ENCODE results near the gene PRAF2. TPM values are rescaled to one million over a fixed set of nuclear protein-coding genes. Genes with fewer than 3 reads are reported as not detected.

The PRAF2 gene
- total RNA-seq, 2 experiments from 2014 or later, result 10.8 to 12.4 TPM

DNA sequence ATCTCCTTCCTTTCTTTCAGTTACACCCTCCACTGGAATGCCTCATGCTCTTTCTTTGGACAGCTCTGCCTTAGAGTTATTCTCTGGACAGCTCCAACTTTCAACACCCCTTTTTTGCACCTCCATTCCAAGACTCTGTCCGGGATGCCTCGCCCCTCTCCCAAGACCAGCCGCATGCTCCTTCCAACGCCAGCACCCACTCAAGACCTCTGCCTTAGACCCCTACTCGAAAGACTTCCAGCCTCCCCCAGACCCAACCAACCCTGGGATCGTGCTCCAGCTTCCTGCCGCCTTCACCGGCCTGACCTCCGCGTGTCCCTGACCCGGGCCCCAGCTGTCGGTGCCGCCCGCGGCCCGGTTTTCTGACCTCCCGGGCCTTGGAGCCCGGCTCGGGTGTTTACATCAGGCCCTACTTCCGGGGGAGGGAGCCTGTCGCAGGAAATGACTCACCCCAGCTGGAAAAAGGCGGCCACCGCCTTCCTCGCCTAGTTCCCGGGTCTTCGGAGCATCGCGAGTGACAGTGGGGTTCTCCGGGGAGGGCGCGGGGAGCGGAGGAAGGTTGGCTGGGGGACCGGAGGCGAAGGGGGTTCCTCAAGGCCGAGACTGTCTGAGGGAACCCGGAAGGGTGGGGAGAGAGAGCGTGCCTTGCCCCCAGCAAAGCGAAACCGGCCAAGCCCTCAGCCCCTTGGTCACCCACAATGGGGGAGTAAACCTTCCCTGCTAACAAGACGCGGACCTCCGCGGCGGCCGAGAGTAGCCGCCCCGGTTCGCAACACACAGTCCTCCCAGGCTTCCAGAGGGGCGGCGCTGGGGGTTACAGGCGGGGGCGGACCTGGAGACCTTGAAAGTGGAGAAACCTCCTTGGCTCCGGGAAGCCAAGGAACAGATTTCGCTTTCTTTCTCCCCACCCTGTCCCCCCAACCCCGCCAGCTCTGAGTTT, 6.0 kb upstream of the PRAF2 start, which contains the start of gene WDR45:
TSS of gene WDR45 (minus strand) at position 399 of the 940 bp plus-strand sequence. CDS start 1,792 bp downstream, outside the sequence.
- H3K27me3 Mint-ChIP-seq, result no peaks in the 10 kb centered on the region

GRCh38 chrX:49077941-49078340, 4.1 kb upstream of the PRAF2 start:
- intact Hi-C loops (cut with micrococcal nuclease), result no loop called here
- TF ChIP-seq, protein P1, sequence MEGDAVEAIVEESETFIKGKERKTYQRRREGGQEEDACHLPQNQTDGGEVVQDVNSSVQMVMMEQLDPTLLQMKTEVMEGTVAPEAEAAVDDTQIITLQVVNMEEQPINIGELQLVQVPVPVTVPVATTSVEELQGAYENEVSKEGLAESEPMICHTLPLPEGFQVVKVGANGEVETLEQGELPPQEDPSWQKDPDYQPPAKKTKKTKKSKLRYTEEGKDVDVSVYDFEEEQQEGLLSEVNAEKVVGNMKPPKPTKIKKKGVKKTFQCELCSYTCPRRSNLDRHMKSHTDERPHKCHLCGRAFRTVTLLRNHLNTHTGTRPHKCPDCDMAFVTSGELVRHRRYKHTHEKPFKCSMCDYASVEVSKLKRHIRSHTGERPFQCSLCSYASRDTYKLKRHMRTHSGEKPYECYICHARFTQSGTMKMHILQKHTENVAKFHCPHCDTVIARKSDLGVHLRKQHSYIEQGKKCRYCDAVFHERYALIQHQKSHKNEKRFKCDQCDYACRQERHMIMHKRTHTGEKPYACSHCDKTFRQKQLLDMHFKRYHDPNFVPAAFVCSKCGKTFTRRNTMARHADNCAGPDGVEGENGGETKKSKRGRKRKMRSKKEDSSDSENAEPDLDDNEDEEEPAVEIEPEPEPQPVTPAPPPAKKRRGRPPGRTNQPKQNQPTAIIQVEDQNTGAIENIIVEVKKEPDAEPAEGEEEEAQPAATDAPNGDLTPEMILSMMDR (IDR thresholded peaks at IDR 0.05), result no peak
- Mint-ChIP-seq H3K36me3 (ENCODE audit: low read depth) (peaks cover 10% of the 10 kb centered on the region), H3K4me3 (no peak overlapping the region), H3K27ac (no peak overlapping the region), H3K9me3 (no peaks in the 10 kb centered on the region), H3K27me3 (no peaks in the 10 kb centered on the region), H3K4me1 (ENCODE audit: low read depth) (peaks cover 26% of the 10 kb centered on the region)
- ChIA-PET CTCF (no interaction called here), POLR2A (interaction anchor here (0.6 kb wide), 1 partner anchor 159 kb away, joined by 3 read pairs; no protein-coding TSS in a partner anchor)
- DNase-seq, result no peak
- no peak for ATAC-seq

More for the DNA sequence above, 6.0 kb upstream of the PRAF2 start, which contains the start of gene WDR45:
- intact Hi-C loops (cut with micrococcal nuclease), result no loop called here
- Mint-ChIP-seq H3K4me3 (peak within 1 kb of the TSS; percentile 92), H3K36me3 (ENCODE audit: low read depth) (peaks cover 2% of the 10 kb centered on the region), H3K27ac (peak within 1 kb of the TSS; percentile 99), H3K4me1 (ENCODE audit: low read depth) (peaks cover 15% of the 10 kb centered on the region), H3K9me3 (no peaks in the 10 kb centered on the region)
- peak; percentile 84 for ATAC-seq
- peak; percentile 82 for DNase-seq
- ChIA-PET CTCF (no interaction called here), POLR2A (interaction anchor here (0.7 to 1.4 kb wide), 3 partner anchors 18 to 105 kb away, joined by 3 read pairs; no protein-coding TSS in a partner anchor)
- TF ChIP-seq, protein P1 (IDR thresholded peaks at IDR 0.05), result no peak

DNA sequence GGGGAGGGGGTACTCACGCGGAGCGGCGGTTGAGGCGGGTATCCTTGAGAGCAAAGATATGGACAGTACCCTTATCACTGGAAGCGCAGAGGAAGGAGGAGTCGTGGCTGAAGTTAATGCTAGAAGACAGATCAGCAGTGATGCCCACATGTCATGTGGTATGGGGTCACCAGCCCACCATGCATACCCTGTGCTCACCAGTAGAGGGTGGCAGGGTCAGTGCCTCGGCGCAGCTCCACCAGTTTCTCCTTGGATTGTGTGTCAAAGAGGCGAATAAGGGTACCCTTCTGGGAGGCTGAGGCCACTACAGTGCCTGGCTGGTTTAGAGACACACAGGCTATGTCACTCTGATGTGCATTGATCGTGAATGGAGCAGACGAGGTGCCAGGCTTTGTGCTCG, 1.5 kb upstream of the PRAF2 start:
- peaks cover 25% of the 10 kb centered on the region for H3K4me1 Mint-ChIP-seq (ENCODE audit: low read depth)
- CTCF ChIA-PET, result no interaction called here
- H3K27me3 Mint-ChIP-seq, result no peaks in the 10 kb centered on the region
- intact Hi-C loops (cut with micrococcal nuclease), result no loop called here
- DNase-seq, result no peak
- H3K36me3 Mint-ChIP-seq (ENCODE audit: low read depth), result peaks cover 19% of the 10 kb centered on the region
- POLR2A ChIA-PET, result no interaction called here
- no peaks in the 10 kb centered on the region for H3K9me3 Mint-ChIP-seq
- TF ChIP-seq, protein P1 (IDR thresholded peaks at IDR 0.05), result no peak
- no peak overlapping the region for H3K4me3 Mint-ChIP-seq
- no peak overlapping the region for H3K27ac Mint-ChIP-seq
- ATAC-seq, result no peak

DNA sequence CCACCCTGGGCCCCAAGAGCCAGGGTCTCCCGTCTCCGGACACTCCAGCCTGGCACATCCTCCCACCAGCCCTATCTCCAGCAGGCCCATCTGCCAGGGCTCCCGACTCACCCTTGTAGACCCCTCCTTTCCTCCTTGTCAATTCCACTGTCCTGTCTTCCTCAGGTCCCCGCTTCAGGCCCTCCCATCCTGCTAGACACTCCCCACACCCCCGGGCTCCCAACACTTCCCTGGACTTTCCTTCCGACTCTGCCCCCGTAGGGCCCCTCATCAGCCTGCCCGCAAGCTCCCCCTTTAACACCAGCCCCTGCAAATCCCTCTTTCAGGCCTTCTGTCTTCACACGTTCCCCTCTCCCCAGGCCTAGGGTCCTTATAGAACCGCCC, 1.1 kb downstream of the PRAF2 start:
- H3K36me3 Mint-ChIP-seq (ENCODE audit: low read depth), result peaks cover 18% of the 10 kb centered on the region
- intact Hi-C loops (cut with micrococcal nuclease), result no loop called here
- peaks cover 15% of the 10 kb centered on the region for H3K4me1 Mint-ChIP-seq (ENCODE audit: low read depth)
- H3K4me3 Mint-ChIP-seq, result peak overlapping the region; percentile 81
- peak overlapping the region; percentile 30 for H3K27ac Mint-ChIP-seq
- no peaks in the 10 kb centered on the region for H3K9me3 Mint-ChIP-seq
- ATAC-seq (no peak), DNase-seq (no peak)
- no peaks in the 10 kb centered on the region for H3K27me3 Mint-ChIP-seq
- ChIA-PET CTCF (no interaction called here), POLR2A (no interaction called here)
- TF ChIP-seq, protein P1 (IDR thresholded peaks at IDR 0.05), result no peak

Measured in activated CD8-positive, alpha-beta T cell treated with anti-CD3 and anti-CD28 coated beads for 36 hours (primary cell).